Globus pallidus (tissue), 1 donor: ENCODE results near the gene EMILIN2.
"Not testable (repeated sequence)": the region's sequence is repeated elsewhere in the genome, so short reads cannot be mapped to it uniquely, and the experiment has no call there.

Experiments used
- DNase-seq: peaks from one replicate; pipeline ENCODE4 v3.0.0-alpha.2; 2015; ENCODE audit warnings: low spot score

Gene EMILIN2

DNA sequence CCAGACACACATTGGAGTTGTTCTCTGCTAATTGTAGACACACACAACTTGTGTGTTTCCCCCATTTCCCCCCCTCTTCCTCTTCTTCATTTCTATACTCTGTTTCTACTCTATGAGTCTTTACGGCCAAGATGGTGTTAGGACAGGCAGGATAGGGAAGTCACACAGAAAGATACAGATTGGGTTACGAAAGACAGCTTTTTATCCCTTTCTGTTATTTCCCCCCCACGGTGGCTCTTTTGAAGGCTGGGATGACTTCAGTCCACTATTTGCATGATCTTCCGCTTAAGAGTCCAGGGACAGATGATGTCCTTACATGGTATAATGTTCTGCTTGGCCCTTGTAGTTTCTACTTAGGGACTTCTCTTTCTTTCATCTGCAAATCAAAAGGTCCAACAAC is 1.6 kb upstream of the EMILIN2 start:
- no peak for DNase-seq

DNA sequence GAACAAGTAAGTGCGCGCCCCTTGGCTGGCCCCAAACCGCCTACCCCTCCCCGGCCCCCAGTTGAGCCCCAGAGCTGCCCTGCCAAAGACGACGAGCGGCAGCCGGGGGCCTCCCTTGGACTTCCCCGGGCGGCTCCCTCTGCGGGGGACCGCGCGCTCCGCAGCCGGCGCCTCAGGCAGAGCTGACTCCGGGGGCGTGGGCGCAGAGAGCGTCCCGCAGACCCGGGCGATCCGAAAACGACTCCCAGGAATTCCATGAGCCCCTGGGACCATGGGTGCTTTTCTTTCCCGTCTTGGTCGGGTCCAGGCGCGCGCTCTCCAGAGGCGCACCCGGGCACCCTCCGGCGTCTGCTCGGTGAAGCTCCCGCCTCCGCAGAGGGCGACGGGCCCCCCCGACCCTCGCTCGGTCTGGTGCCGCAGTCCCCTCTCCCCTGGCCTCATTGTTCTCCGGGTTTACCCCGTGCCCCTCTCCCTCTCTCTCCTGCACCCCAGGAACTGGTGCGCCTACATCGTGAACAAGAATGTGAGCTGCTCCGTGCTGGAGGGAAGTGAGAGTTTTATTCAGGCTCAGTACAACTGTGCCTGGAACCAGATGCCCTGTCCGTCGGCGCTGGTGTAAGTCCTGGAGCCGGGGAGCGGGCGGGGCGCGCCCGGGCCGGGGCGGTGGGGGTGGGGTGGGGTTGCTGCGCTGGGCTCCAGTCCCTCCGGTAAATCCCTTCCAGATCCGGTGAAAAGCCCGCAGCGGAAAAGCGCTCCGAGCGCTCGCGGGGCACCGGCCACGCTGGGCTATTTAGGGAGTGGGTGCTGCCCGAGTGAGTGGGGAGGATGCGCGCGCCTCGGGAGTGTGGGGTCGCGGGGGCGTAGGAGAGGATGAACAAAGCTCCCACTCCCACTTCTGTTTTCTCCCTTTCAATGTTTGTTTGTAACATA is 776 bp downstream of the EMILIN2 start:
- DNase-seq, result no peak

- peak; percentile 44 for DNase-seq
Observed at GRCh38 chr18:2848247-2849246, 1.7 kb downstream of the EMILIN2 start.

DNA sequence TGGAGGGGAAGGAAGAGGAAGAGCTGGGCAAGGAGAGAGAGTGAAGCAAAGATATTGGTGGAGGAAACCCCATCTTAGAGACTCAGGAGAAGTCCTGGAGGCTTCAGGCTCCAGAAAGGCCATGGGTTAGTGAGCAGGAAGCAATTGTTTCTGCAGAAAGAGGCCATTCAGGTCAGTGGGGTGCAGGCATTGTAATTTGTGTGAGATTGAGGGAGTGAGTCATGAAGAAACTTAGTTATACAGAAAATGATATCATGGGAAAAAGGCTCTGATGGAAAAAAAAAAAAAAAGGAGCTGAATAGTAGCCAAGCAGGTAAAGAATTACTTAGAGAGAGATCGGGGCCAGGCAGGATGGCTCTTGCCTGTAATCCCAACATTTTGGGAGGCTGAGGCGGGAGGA is 4.0 kb downstream of the EMILIN2 start:
- no peak for DNase-seq

DNA sequence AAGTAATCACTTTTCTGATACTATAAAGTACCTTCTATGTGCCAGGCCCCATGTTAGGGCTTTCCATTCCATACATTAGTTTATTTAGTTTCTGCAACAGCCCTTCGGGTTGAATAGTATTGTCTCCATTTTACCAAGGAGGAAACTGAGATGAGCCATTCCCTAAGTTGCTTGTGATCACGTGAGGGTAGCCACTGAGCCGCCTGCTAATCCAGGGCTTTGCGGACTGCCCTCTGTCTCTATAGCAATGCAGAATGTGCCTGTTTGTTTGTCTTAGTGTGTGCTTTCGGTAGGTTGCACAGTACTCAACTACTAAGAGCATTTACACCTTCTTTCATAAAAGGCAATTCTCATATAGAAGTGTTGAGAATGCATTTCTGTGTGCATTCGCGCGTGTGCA is 5.0 kb downstream of the EMILIN2 start:
- no peak for DNase-seq

- DNase-seq, result not testable (repeated sequence)
Observed at GRCh38 chr18:2852460-2852859, 5.7 kb downstream of the EMILIN2 start.

DNA sequence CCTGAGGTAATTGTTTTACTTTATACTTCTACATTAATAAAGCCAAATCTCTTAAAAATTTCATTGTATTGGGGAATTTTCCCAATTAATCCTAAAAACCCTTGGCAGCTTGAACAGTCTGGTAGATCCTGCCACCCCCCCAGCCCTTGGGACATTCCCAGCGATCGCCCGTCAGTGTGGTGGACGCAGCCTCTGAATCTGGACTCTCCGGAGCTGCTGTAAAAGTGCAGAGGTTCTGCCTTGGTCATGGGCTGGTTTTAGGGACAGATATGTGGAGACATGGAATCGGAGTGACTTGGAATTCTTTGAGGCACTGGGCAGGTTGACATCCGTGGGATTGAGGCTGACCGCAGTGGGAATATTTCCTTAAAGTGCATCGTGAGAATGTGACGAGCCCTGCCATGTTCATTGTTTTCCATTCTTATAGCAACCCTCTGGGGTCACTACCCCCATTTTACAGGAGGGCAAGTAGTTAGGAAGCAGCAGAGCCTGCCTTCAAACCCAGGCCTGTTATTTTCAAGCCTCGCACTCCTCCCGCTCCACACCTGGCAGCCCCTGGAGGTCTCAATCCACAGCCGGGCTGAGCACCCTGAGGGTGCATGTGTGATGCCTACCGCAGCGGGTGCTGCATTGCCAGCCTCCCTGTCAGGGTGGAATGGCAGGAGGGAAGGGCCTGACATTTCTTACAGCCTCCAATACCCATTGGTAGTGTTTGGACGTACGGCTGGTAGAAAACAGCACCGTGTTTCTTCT is 6.5 kb downstream of the EMILIN2 start:
- no peak for DNase-seq

GRCh38 chr18:2853926-2854664 is 7.3 kb downstream of the EMILIN2 start:
- no peak for DNase-seq

DNA sequence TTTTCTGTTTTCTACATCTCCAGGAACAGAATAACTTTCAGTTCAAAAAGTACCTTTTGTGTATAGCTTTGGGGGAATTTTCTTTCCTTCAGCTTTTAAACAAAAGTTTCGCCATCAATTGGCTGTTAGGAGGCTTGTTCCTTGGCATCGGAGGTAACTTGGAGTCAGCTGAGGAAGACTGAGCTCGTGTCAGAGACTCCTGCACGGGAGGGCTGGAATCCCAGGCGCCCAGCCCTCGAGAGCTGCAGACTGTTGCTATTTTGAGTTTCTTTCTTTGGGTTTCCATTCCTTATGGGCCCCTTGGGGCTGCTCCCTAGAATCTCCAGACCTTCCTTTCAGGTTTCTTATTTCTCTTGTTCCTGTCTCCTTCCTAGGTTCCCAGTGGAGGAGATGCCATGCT is 8.1 kb downstream of the EMILIN2 start:
- no peak for DNase-seq

- DNase-seq, result no peak
Observed at GRCh38 chr18:2855560-2856350, 8.9 kb downstream of the EMILIN2 start.

- DNase-seq, result no peak
Observed at GRCh38 chr18:2856547-2857170, 9.9 kb downstream of the EMILIN2 start.

DNA sequence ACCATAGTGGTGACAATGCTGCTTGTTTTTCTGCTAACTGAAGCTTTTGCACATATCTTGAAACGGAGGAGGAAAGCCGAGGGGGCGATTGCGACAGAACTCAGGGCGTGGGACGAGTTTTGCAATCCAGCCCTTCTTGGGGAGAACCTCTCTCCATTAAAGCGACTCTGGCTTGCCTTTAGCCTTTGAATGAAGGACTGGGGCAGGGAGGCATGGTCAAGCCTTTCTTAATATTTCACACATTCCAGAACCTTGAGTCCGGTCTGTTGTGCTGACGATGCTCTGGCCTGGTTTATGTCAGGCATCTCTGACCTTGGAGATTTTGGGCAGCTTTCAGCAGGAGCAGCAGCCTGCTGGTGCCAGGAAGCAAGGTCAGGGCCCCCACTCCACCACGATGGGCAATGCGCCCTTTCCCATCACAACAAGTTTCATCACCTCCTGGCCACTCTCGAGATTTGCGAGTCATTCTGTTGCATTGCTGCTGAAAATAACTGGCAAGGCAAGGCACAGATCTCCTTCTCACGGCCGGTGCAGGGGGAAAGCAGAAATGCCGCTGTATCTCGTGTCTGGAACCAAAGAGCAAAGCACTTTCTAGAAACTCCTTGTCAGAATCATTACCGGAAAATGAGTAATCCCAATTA is 10.8 kb downstream of the EMILIN2 start:
- no peak for DNase-seq

DNA sequence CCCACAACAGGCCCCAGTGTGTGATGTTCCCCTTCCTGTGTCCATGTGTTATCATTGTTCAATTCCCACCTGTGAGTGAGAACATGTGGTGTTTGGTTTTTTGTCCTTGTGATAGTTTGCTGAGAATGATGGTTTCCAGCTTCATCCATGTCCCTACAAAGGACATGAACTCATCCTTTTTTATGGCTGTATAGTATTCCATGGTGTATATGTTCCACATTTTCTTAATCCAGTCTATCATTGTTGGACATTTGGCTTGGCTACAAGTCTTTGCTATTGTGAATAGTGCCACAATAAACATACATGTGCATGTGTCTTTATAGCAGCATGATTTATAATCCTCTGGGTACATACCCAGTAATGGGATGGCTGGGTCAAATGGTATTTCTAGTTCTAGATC is 13.6 kb downstream of the EMILIN2 start:
- DNase-seq, result not testable (repeated sequence)

DNA sequence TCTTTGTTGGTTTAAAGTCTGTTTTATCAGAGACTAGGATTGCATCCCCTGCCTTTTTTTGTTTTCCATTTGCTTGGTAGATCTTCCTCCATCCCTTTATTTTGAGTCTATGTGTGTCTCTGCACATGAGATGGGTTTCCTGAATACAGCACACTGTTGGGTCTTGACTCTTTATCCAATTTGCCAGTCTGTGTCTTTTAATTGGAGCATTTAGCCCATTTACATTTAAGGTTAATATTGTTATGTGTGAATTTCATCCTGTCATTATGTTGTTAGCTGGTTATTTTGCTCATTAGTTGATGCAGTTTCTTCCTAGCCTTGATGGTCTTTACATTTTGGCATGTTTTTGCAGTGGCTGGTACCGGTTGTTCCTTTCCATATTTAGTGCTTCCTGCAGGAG is 17.2 kb downstream of the EMILIN2 start:
- not testable (repeated sequence) for DNase-seq

DNA sequence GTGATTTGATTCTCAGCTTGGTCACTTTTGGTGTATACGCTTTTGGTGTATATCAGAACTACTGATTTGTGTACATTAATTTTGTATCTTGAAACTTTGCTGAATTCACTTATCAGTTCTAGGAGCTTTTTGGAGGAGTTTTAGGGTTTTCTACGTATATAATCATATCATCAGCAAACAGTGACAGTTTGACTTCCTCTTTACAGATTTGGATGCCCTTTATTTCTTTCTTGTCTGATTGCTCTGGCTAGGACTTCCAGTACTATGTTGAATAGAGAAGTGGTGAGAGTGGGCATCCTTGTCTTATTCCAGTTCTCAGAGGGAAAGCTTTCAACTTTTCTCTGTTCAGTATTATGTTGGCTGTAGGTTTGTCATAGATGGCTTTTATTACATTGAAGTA is 19.7 kb downstream of the EMILIN2 start:
- not testable (repeated sequence) for DNase-seq

DNA sequence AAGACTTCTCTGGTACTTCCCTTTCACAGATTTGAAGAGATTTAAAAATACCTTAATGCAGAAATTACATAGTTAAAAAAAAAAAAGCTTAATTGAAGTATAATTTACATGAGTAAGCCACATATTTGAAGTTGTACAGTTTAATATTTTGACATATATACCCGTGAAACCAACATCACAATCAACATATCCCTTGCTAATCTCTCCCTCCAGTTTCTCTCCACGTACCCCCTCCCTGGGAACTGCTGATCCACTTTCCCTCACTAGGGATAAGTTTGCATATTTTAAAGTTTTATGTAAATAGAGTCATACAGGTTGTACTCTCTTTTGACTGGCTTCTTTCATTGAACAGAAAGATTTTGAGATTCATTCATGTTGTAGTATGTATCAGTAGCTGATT is 22.4 kb downstream of the EMILIN2 start:
- DNase-seq, result no peak

DNA sequence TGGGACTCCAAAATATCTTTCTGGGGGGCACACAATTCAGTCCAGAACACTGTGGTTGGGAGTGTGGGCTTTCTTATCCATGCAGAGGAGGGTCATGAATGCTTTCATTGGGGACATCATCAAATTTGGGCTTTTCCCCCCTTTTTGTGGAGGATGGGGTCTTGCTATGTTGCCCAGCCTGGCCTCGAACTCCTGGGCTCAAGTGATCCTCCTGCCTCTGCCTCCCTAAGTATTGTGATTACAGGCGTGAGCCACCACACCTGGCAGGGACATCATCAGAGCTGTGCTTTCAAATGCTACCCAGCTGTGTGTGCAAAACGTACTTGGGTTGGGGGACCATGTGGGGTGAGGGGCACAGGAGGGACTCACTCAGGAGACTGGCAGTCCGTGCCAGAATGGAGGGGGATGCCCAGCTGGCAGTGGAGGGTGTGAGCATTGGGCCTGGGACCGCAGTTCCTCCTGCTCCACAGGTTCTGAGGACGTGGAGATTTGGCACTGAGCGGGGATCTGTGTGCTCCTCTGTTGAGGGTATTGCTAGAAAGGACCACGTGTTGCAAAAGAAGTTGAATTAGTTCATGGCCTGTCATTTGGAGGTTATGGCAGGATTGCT is 24.4 kb downstream of the EMILIN2 start:
- DNase-seq, result no peak

DNA sequence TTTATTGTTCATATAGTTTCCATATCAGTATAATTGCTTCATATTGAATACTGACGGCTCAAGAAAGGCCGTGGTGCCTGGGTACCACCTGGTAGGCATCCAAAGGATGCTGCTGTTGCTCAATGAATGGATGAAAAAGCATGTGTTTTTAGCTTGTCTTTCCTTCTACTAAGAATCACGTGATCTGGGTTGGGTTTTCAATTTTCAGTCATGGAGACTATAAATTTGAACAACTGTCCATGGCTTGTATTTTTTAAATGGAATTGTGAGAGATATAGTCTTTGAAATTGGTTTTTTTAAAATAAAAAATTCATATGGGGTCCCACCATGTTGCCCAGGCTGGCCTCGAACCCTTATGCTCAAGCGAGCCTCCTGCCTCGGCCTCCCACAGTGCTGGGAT is 25.3 kb downstream of the EMILIN2 start:
- DNase-seq, result no peak

GRCh38 chr18:2874765-2875164 is 28.0 kb downstream of the EMILIN2 start:
- DNase-seq, result no peak
